Left ventricle myocardium superior (tissue), 1 donor: ENCODE results near the gene LAMC1. TPM values are rescaled to one million over a fixed set of nuclear protein-coding genes. Genes with fewer than 3 reads are reported as not detected.

Experiments used
- ATAC-seq: fragments of 200-7000 bp; cut with Tn5 transposase; one replicate; pipeline ENCODE4 v1.9.1; 2020; ENCODE audit warnings: mild to moderate bottlenecking, moderate library complexity
- DNase-seq: peaks from one replicate; pipeline ENCODE4 v3.0.0-alpha.2; 2020
- intact Hi-C: fragments of 100-400 bp; cut with micrococcal nuclease; formaldehyde crosslinking; loops from one replicate; pipeline ENCODE4 v1.11.0; 2022
- long read RNA-seq: library from polyadenylated mRNA; unstranded; transcript quantifications from one replicate; pipeline ENCODE4 v2.0.0, GENCODE V29; 2021
- total RNA-seq: library from RNA; stranded (reverse); fragmentation: NEBNext Ultra II Directional; extraction: Animal tissue kit (Norgen Biotek cat#: 25700); gene quantifications from one replicate; pipeline ENCODE4 v1.2.1, GENCODE V29; 2021
- donor health status: DM: no; HTN: yes; CAD: no; lungs with severe emphysema.

LAMC1 gene
- 98.7 TPM for total RNA-seq
- long read RNA-seq, full-length matches to known transcripts = 24 of 78 reads
- long read RNA-seq, partial matches to known transcripts = 53 of 78 reads
- long read RNA-seq, other reads (novel, unspliced or antisense) = 1 of 78 reads

DNA sequence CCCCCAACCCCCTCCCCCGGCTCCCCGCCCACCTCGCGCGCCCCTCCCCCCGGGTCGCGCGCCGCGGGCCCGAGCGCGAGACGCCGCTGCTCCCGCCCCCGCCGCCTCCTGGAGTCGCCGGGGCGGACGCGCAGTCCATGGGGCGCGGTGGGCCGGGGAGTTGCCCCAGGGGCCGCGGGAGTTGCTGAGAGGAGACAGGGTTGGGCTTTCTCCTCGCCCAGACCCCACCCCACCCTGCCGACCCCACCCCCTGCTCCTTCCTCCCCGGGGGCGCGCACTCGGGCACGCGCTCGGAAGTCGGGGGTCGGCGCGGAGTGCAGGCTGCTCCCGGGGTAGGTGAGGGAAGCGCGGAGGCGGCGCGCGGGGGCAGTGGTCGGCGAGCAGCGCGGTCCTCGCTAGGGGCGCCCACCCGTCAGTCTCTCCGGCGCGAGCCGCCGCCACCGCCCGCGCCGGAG lies at the start of gene LAMC1:
LAMC1 (plus strand) TSS at position 275 of the 455 bp plus-strand sequence. CDS start 297 bp downstream, outside the sequence.
- peak; percentile 89 for DNase-seq
- peak; percentile 77 for ATAC-seq
- intact Hi-C loops = loop anchor here (10.0 kb wide), 1 partner anchor 82 kb away; no protein-coding TSS in a partner anchor

DNA sequence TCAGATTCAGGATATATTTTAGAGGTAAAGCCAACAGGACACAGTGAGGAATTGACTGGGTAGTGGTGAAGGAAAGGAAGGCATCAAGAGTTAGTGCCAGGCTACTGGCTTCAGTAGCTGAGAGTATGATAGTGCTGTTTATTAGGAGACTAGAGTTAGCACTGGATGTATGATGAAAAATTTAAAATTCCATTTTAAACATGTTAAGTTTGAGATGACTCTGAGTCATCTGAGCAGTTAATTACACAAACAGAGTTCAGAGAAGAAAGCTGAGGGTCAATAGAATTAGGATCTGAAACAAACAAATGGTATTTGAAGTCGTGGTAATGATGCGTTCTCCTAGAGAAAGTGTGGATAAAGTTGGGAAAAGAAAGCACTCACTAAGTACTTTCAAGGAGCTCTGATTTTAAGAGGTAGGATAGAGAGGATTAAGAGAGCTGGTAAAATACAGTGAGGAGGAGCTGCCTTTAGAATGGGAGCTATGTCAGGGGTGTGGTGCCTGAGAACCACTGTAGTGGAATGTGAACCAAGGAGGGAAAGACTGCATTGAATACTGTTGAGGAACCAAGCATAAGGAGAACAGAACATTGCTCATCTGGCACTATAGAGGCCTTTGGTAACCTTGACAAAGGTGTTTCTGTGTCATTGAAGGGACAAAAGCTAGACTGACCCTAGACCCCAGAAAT lies 48.6 kb upstream of the LAMC1 start:
- ATAC-seq = no peak
- no peak for DNase-seq
- intact Hi-C loops = loop anchor here (10.0 kb wide), 1 partner anchor 130 kb away; no protein-coding TSS in a partner anchor

- DNase-seq = no peak
- intact Hi-C loops = loop anchor here (10.0 kb wide), 1 partner anchor 127 kb away; no protein-coding TSS in a partner anchor
Measured at GRCh38 chr1:182977480-182977879, 45.7 kb upstream of the LAMC1 start.

DNA sequence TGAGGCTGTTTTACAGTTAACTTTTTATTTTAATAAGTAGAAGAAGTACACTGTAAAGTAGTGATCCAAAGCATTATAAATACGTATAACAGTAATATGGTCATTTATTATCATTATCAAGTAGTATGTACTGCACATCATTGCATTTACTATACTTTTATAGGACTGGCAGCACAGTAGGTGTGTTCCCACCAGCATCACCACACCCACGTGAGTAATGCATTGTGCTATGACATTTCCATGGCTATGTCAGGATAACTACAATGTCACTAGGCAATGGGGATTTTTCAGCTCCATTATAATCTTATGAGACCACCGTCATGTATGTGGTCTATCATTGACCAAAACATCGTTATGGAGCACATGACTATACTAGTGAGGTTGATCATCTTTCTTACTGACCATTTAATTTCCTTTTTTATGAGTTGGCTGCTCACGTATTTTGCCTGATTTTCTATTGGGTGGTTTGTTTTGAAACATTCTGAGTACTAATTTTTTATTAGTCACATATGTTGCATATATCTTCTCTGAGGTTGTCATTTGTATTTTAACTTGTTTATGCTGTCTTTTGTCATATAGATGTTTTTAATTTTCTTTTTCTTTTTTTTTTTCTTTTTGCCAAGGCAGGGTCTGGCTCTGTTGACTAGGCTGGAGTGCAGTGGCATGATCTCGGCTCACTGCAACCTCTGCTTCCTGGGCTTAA lies 44.9 kb upstream of the LAMC1 start:
- intact Hi-C loops = loop anchor here (10.0 kb wide), 1 partner anchor 126 kb away; no protein-coding TSS in a partner anchor
- no peak for ATAC-seq
- DNase-seq = no peak

More at GRCh38 chr1:182977480-182977879, 45.7 kb upstream of the LAMC1 start:
- ATAC-seq = no peak

DNA sequence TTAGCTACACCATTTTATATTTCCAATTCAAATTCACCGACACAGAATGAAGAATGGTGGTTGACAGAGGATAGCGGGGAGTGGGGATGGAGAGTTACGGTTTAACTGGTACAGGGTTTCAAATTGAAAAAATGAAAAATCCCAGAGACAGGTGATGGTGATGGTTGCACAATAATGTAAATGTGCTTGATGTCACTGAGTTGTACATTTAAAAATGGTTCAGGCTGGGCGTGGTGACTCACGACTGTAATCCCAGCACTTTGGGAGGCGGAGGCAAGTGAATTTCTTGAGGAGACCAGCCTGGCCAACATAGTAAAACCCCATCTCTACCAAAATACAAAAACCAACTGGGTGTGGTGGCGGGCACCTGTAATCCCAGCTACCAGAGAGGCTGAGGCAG lies 39.1 kb upstream of the LAMC1 start:
- ATAC-seq (no peak), DNase-seq (no peak)
- intact Hi-C loops = no loop called here

DNA sequence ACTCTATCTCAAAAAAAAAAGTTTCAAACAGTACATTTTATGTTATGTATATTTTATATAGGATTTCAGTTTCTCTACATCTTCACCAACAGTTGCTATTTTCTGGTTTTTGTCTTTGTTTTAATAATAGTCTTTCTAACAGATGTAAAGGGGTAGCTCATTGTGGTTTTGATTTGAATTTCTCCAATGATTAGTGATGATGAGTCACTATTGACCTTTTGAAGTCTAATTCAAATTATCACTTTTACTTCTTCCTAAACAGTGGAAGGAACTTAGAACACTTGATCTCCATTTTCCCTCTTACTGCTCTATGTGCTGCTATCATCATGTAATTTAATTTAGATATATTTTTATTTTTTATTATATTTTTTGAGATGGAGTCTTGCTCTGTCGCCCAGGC lies 38.6 kb upstream of the LAMC1 start:
- intact Hi-C loops = no loop called here
- no peak for DNase-seq
- no peak for ATAC-seq

GRCh38 chr1:182985876-182986275 lies 37.3 kb upstream of the LAMC1 start:
- DNase-seq = no peak
- intact Hi-C loops = no loop called here
- no peak for ATAC-seq

DNA sequence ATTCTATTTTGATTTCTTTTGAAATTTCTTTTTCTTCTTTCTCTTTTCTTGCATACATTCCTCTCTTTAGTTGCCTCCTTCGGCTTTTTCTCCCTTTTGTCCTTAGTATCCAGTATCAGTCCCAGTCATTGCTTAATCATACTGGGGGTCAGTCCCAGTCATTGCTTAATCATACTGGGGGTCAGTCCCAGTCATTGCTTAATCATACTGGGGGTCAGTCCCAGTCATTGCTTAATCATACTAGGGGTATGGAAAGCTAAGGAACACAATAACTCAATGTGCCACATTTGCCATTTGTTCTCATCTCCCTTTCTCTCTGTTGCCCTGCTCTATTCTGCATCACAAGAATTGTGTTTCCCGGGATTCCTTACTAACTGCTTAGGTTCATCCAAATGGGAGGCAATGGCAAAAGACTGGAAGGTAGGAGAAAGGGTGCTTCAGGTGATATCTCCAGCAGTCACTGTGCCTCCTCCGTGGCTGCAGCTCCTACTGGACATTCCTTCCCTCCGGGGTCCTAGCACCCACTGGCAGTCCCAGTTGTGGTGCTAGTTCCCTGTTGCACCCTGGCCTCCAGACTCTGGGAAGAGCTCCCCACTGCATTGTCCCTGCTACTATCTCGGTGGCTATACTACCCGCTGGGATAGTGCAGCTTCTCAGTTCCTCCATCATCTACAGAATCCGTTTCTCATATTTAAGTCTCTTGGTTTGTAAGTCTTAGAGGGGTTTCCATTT lies 32.6 kb upstream of the LAMC1 start:
- intact Hi-C loops = no loop called here
- DNase-seq (no peak), ATAC-seq (peak; percentile 47)

- ATAC-seq = no peak
- intact Hi-C loops = no loop called here
Measured at GRCh38 chr1:182993746-182994145, 29.5 kb upstream of the LAMC1 start.

GRCh38 chr1:182995894-182996293 lies 27.3 kb upstream of the LAMC1 start:
- intact Hi-C loops = no loop called here
- DNase-seq = no peak
- ATAC-seq = no peak

More at GRCh38 chr1:182993746-182994145, 29.5 kb upstream of the LAMC1 start:
- DNase-seq = no peak

DNA sequence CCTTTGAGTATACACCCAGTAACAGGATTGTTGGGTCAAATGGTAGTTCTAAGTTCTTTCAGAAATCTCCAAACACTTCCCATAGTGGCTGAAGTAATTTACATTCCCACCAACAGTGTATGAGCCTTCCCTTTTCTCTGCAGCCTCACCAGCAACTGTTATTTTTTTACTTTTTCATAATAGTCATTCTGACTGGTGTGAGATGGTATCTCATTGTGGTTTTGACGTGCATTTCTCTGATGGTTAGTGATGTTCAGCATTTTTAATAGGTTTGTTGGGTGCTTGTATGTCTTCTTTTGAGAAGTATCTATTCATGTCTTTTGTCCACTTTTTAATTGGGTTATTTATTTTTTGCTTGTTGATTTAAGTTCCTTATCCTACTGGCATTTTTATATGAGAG lies 26.4 kb upstream of the LAMC1 start:
- DNase-seq (no peak), ATAC-seq (no peak)
- intact Hi-C loops = no loop called here

GRCh38 chr1:182998482-182998881 lies 24.7 kb upstream of the LAMC1 start:
- DNase-seq = no peak
- intact Hi-C loops = no loop called here
- ATAC-seq = no peak

DNA sequence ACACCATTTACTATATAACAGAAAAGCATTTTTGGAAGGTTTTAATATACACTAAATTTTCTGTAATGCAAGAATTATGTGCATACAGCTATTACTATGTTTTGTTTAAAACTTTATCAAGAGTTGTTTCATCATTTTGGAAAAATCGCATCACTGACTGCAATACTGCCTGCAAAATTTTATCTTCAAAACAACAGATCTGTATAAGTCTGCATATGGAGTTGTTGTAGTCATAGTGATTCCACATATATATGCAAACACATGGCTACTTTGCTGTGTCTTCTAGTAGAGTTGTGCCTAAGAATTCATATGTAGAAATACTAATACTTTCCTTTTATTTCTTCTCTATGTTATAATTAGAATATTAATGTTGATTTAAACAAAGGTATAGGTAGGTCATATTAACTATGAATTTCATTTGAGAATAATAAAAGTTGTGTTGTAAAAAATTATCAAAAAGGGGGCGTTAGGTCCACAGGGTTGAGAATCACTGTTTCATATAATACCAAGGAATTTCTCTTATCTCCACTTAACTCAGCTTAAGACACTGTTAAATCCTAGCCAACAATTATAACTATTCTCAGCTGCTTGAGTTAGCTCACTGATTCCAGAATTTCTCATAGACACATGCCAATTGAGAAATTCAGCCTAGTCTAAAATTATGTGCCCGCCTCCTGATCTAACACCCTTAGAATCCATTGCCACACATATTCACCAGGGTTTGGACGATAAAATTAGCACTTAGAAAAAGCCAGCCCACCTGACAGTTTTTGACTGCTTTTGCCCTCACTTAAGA lies 22.9 kb upstream of the LAMC1 start:
- intact Hi-C loops = no loop called here
- DNase-seq = no peak
- ATAC-seq = peak; percentile 55

- ATAC-seq = no peak
- DNase-seq = no peak
- intact Hi-C loops = no loop called here
Measured at GRCh38 chr1:183002267-183002666, 21.0 kb upstream of the LAMC1 start.

GRCh38 chr1:183002797-183003196 lies 20.4 kb upstream of the LAMC1 start:
- ATAC-seq = peak; percentile 71
- intact Hi-C loops = no loop called here
- DNase-seq = no peak

GRCh38 chr1:183003203-183003602 lies 20.0 kb upstream of the LAMC1 start:
- intact Hi-C loops = no loop called here
- peak; percentile 34 for DNase-seq
- peak; percentile 93 for ATAC-seq

GRCh38 chr1:183004141-183004540 lies 19.1 kb upstream of the LAMC1 start:
- intact Hi-C loops = no loop called here
- no peak for DNase-seq
- ATAC-seq = no peak

- DNase-seq = no peak
- intact Hi-C loops = no loop called here
- no peak for ATAC-seq
Measured at GRCh38 chr1:183011859-183012258, 11.4 kb upstream of the LAMC1 start.
